ENCODE measurements around the gene HDAC10.

HDAC10 gene

DNA sequence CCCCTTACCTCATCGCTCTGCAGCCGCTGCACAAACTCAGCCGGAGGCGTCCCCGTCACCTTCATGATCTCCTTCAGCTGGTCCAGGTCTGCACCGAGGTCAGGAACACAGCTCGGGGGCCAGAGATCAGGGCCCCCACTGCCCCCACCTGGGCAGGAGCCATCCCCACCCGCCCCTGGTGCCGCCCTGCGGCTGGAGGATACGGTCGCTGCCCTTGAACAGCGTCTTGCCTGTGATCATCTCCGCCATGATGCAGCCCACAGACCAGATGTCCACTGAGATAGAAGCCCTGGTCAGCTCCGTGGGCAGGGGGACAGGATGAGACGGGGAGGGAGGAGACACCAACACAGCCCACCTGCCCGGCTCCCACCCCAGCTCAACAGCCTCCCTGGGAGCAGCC lies 4.5 kb upstream of the HDAC10 start:
- no peak overlapping the region for H3K4me3 ChIP-seq (ENCODE audit: low read depth, low read length)
- no peaks in the 10 kb centered on the region for H3K9me3 ChIP-seq (ENCODE audit: control insufficient read depth, low read length)
- H2AFZ ChIP-seq: no peak overlapping the region
- no peaks in the 10 kb centered on the region for H3K27me3 ChIP-seq (ENCODE audit: control insufficient read depth, insufficient read depth, low read length)
- TF ChIP-seq, protein P1, sequence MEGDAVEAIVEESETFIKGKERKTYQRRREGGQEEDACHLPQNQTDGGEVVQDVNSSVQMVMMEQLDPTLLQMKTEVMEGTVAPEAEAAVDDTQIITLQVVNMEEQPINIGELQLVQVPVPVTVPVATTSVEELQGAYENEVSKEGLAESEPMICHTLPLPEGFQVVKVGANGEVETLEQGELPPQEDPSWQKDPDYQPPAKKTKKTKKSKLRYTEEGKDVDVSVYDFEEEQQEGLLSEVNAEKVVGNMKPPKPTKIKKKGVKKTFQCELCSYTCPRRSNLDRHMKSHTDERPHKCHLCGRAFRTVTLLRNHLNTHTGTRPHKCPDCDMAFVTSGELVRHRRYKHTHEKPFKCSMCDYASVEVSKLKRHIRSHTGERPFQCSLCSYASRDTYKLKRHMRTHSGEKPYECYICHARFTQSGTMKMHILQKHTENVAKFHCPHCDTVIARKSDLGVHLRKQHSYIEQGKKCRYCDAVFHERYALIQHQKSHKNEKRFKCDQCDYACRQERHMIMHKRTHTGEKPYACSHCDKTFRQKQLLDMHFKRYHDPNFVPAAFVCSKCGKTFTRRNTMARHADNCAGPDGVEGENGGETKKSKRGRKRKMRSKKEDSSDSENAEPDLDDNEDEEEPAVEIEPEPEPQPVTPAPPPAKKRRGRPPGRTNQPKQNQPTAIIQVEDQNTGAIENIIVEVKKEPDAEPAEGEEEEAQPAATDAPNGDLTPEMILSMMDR (IDR thresholded peaks at IDR 0.05): no peak
- no peaks in the 10 kb centered on the region for H3K36me3 ChIP-seq (ENCODE audit: control insufficient read depth, insufficient read depth, low read length)
- no peak overlapping the region for H3K27ac ChIP-seq
- peaks cover 4% of the 10 kb centered on the region for H3K4me1 ChIP-seq
- H3K9ac ChIP-seq: no peak overlapping the region
- no peaks in the 10 kb centered on the region for H3K79me2 ChIP-seq
- no peak overlapping the region for H3K4me2 ChIP-seq (ENCODE audit: low read length)

DNA sequence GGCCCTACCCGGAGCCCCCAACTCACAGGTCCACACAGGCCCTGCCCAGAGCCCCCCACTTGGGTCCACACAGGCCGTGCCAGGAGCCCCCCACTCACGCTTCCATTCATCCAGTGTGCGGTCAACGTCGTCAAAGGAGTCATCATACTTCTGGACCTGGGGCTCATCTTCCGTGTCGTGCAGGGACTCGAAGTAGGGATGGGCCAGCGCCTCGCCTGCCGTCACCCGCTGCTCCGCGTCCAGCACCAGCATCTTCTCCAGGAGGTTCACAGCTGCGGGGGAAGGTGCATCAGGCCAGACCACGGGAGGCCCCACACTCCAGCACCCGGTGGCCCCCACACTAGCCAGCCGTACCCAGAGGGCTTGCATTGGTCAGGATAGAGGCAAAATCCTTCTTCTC lies 4.0 kb upstream of the HDAC10 start:
- no peaks in the 10 kb centered on the region for H3K79me2 ChIP-seq
- TF ChIP-seq, protein P1 (IDR thresholded peaks at IDR 0.05): no peak
- H3K4me1 ChIP-seq: peaks cover 4% of the 10 kb centered on the region

DNA sequence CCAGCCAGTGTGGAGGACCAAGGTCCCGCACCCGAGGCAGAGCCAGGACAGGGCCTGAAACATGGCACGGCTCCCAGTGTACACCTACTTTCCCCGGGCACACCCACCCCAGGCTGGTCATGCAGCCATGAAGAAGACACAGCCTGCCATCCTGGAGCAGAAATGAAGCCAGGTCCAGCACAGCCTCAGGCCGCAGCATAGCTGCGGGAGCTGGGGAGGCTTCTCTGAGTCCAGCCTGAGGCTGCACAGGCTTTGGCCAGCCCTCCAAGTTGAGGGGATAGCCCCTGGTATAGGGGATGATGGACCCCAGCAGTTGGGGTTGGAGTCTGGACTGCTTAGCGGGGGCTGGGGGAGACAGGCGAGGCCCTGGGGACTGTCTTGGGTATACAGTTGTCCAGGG lies 2.9 kb upstream of the HDAC10 start:
- Histone ChIP-seq H3K9ac (no peak overlapping the region), H3K36me3 (ENCODE audit: control insufficient read depth, insufficient read depth, low read length) (no peaks in the 10 kb centered on the region), H2AFZ (no peak overlapping the region), H3K4me2 (ENCODE audit: low read length) (no peak overlapping the region), H3K27me3 (ENCODE audit: control insufficient read depth, insufficient read depth, low read length) (no peaks in the 10 kb centered on the region), H3K9me3 (ENCODE audit: control insufficient read depth, low read length) (no peaks in the 10 kb centered on the region), H3K79me2 (no peaks in the 10 kb centered on the region), H3K27ac (no peak overlapping the region), H3K4me3 (ENCODE audit: low read depth, low read length) (no peak overlapping the region), H3K4me1 (peaks cover 4% of the 10 kb centered on the region)
- TF ChIP-seq, protein P1 (IDR thresholded peaks at IDR 0.05): no peak

More for the DNA sequence above, 4.0 kb upstream of the HDAC10 start:
- Histone ChIP-seq H3K36me3 (ENCODE audit: control insufficient read depth, insufficient read depth, low read length) (no peaks in the 10 kb centered on the region), H3K4me2 (ENCODE audit: low read length) (no peak overlapping the region), H3K27me3 (ENCODE audit: control insufficient read depth, insufficient read depth, low read length) (no peaks in the 10 kb centered on the region), H3K9ac (no peak overlapping the region), H3K4me3 (ENCODE audit: low read depth, low read length) (no peak overlapping the region), H2AFZ (no peak overlapping the region), H3K9me3 (ENCODE audit: control insufficient read depth, low read length) (no peaks in the 10 kb centered on the region), H3K27ac (no peak overlapping the region)

DNA sequence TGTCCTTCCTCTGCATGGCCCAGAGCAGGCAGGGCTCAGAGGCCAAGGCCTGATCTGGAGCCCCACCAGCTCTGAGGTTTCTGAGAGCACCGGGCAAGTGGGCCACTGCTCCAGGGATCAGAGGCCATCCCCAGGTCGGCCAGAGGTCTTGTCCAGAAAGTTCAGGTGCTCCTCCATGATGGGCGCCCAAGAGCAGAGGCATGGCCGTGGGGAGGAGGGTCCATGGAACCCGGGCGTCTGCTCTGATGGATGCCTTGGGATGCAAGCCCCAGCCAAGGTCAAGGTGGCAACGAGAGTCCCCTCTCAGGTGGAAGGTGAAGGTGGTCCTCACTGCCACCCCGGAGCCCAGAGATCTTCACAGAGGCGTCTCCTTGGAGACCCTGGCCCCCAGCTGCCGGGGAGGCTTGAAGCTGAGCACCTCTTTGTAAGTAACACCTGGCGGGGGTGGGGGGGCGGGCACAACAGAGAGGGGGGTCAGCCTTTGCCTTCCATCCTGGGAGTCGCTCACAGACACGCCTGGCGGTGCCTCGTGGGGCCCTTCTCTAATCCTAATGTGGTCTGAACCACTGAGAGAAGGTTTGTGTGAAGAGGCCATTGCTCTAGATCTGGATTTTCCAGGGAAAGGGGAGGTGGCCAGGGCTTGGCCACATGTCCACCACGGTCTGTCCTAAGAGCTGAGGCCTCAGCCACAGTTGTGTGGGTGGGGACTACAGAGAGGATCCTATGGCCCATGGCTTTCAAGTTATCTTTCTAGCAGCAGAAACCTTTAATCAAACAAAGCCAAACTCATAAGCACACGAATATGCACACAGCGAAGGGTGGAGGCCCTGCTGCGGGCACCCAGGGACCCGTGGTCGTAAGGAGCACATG lies 2.2 kb upstream of the HDAC10 start:
- Histone ChIP-seq H3K9ac (no peak overlapping the region), H3K4me2 (ENCODE audit: low read length) (no peak overlapping the region), H3K27me3 (ENCODE audit: control insufficient read depth, insufficient read depth, low read length) (no peaks in the 10 kb centered on the region)

More for the DNA sequence above, 2.2 kb upstream of the HDAC10 start:
- Histone ChIP-seq H3K9me3 (ENCODE audit: control insufficient read depth, low read length) (no peaks in the 10 kb centered on the region), H3K36me3 (ENCODE audit: control insufficient read depth, insufficient read depth, low read length) (no peaks in the 10 kb centered on the region), H3K27ac (no peak overlapping the region), H2AFZ (no peak overlapping the region), H3K4me1 (peaks cover 4% of the 10 kb centered on the region), H3K4me3 (ENCODE audit: low read depth, low read length) (no peak overlapping the region), H3K79me2 (no peaks in the 10 kb centered on the region)
- TF ChIP-seq, protein P1 (IDR thresholded peaks at IDR 0.05): no peak
